Loucy (cell line): ENCODE results near the gene LLGL2.

Experiments used
- H2AFZ ChIP-seq: fragments of 200-600 bp; sonication (generic); 2 replicates; pipeline ENCODE4 v1.6.0; 2016; ENCODE audit warnings: antibody characterized with exemption, mild to moderate bottlenecking, low read length, moderate library complexity
- H3F3A ChIP-seq: fragments of 200-600 bp; 2 replicates; pipeline ENCODE4 v1.6.0; 2016; ENCODE audit warnings: antibody characterized with exemption, low read depth, mild to moderate bottlenecking
- H3K27me3 ChIP-seq: fragments of 200-600 bp; sonication (generic); 2 replicates; pipeline ENCODE4 v1.6.1; 2014; ENCODE audit warnings: low read length, mild to moderate bottlenecking; ENCODE audit not compliant: insufficient read depth, poor library complexity, severe bottlenecking
- H3K36me3 ChIP-seq: fragments of 200-600 bp; sonication (generic); 2 replicates; pipeline ENCODE4 v1.6.1; 2016; ENCODE audit warnings: low read length; ENCODE audit not compliant: insufficient read depth
- H3K4me1 ChIP-seq: fragments of 200-600 bp; sonication (generic); 2 replicates; pipeline ENCODE4 v1.5.1; 2014; ENCODE audit warnings: low read length, mild to moderate bottlenecking; ENCODE audit not compliant: insufficient read depth, poor library complexity, severe bottlenecking
- H3K4me2 ChIP-seq: fragments of 200-600 bp; sonication (generic); 2 replicates; pipeline ENCODE4 v1.6.0; 2014; ENCODE audit warnings: antibody characterized with exemption, low read length, low read depth, mild to moderate bottlenecking; ENCODE audit not compliant: poor library complexity, severe bottlenecking
- H3K4me3 ChIP-seq: fragments of 200-600 bp; sonication (generic); 2 replicates; pipeline ENCODE4 v1.5.1; 2014; ENCODE audit warnings: low read length, mild to moderate bottlenecking, mixed read lengths; ENCODE audit not compliant: poor library complexity, severe bottlenecking
- H3K79me2 ChIP-seq: fragments of 200-600 bp; sonication (generic); 2 replicates; pipeline ENCODE4 v1.6.1; 2014; ENCODE audit warnings: low read length; ENCODE audit not compliant: insufficient read depth
- H3K9ac ChIP-seq: fragments of 200-600 bp; sonication (generic); 2 replicates; pipeline ENCODE4 v1.6.0; 2014; ENCODE audit warnings: mild to moderate bottlenecking, low read depth, low read length, moderate library complexity; ENCODE audit not compliant: poor library complexity, severe bottlenecking
- H3K9me2 ChIP-seq: fragments of 200-600 bp; sonication (generic); replicated peaks from 2 replicates; pipeline ENCODE4 v1.6.1; 2016; ENCODE audit warnings: low read depth, low read length, mixed read lengths
- H3K9me3 ChIP-seq: fragments of 200-600 bp; sonication (generic); 2 replicates; pipeline ENCODE4 v1.6.1; 2014; ENCODE audit warnings: mild to moderate bottlenecking, antibody characterized with exemption, low read length, low read depth; ENCODE audit not compliant: insufficient read depth
- H4K20me1 ChIP-seq: fragments of 200-600 bp; sonication (generic); 2 replicates; pipeline ENCODE4 v1.6.0; 2014; ENCODE audit warnings: antibody characterized with exemption, low read length, mild to moderate bottlenecking; ENCODE audit not compliant: insufficient read depth, poor library complexity, severe bottlenecking
- CTCF ChIP-seq: fragments of 200-600 bp; sonication (generic); conservative IDR thresholded peaks from 2 replicates; pipeline ENCODE4 v1.5.1; 2014; ENCODE audit warnings: mild to moderate bottlenecking, antibody characterized with exemption, low read length
- EZH2phosphoT487 ChIP-seq: fragments of 200-600 bp; IDR thresholded peaks from 2 replicates; pipeline ENCODE4 v1.6.1; 2018; ENCODE audit warnings: antibody characterized with exemption, mild to moderate bottlenecking, moderate library complexity, borderline replicate concordance

The LLGL2 gene

GRCh38 chr17:75493476-75494129, 31.9 kb upstream of the LLGL2 start:
- Histone ChIP-seq H2AFZ (no peak overlapping the region), H3K9me2 (no peaks in the 10 kb centered on the region), H3K4me2 (no peak overlapping the region), H3K27me3 (no peaks in the 10 kb centered on the region), H3K79me2 (no peaks in the 10 kb centered on the region), H3K9ac (no peak overlapping the region), H4K20me1 (no peaks in the 10 kb centered on the region), H3K36me3 (peaks cover 47% of the 10 kb centered on the region; the same call in 1 of the 2 replicates), H3F3A (no peaks in the 10 kb centered on the region), H3K4me1 (no peaks in the 10 kb centered on the region), H3K4me3 (no peak overlapping the region), H3K9me3 (no peaks in the 10 kb centered on the region)
- TF ChIP-seq CTCF (no peak), EZH2phosphoT487 (no peak)

- Histone ChIP-seq H3K4me2 (no peak overlapping the region), H3K9me3 (no peaks in the 10 kb centered on the region), H2AFZ (no peak overlapping the region), H3F3A (no peaks in the 10 kb centered on the region), H3K27me3 (no peaks in the 10 kb centered on the region), H3K9me2 (no peaks in the 10 kb centered on the region), H3K36me3 (peaks cover 47% of the 10 kb centered on the region; the same call in 1 of the 2 replicates), H3K4me3 (no peak overlapping the region), H3K4me1 (no peaks in the 10 kb centered on the region), H4K20me1 (no peaks in the 10 kb centered on the region), H3K9ac (no peak overlapping the region), H3K79me2 (no peaks in the 10 kb centered on the region)
- TF ChIP-seq EZH2phosphoT487 (no peak), CTCF (no peak)
Observed at GRCh38 chr17:75494326-75494877, 31.1 kb upstream of the LLGL2 start.

- Histone ChIP-seq H3F3A (no peaks in the 10 kb centered on the region), H3K4me3 (no peak overlapping the region), H3K9ac (no peak overlapping the region), H3K79me2 (no peaks in the 10 kb centered on the region), H3K4me2 (no peak overlapping the region), H2AFZ (no peak overlapping the region), H3K9me3 (no peaks in the 10 kb centered on the region), H4K20me1 (no peaks in the 10 kb centered on the region), H3K9me2 (no peaks in the 10 kb centered on the region), H3K4me1 (no peaks in the 10 kb centered on the region), H3K27me3 (no peaks in the 10 kb centered on the region), H3K36me3 (peaks cover 51% of the 10 kb centered on the region; the same call in 1 of the 2 replicates)
- no peak for TF ChIP-seq EZH2phosphoT487
- TF ChIP-seq CTCF: no peak
Observed at GRCh38 chr17:75496005-75496404, 29.5 kb upstream of the LLGL2 start.
